ENCODE data around the gene SLFN14.
"Not testable (repeated sequence)": the region's sequence is repeated elsewhere in the genome, so short reads cannot be mapped to it uniquely, and the experiment has no call there.

The SLFN14 gene

DNA sequence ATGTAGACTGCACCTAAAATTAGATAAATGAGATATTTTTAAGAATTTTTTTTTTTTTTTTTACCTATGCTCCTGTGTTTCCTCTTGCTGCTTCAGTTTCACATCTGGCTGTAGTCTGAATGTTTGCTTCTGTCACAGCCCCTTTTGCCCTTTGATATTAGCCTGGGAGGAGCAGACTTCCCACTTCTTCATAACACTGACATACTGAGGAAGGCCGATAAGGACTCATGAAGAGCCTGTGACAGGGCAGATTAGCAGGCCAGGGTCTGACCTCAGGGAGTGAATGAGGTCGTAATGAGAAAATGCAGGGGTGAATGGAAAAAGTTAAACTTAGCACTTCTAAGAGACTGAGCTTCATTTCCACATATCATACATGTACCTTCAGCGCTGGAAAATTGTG lies at the start of gene SLFN14:
Gene SLFN14, minus strand, starts transcription at position 117 of the 400 bp plus-strand sequence. CDS start 2,757 bp downstream, outside the sequence.
- DNase-seq (ENCODE audit: low read depth in 2 of 2): no peak

DNA sequence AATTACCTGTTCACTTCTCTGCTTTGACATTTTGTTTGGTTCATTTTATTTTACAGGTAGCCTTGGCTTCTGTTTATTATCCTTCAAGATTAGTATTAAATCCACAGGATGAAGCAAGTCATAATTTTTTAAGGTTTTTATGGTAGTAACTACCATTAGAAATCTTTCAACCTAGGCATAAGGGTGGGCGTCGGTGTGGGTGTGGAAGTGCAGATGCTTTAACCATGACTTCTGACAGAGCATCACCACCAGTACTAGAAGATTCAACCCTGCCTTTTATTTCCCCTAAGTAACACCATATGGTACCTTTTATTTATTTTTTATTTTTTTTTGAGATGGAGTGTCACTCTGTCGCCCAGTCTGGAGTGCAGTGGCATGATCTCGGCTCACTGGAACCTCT lies 49.2 kb upstream of the SLFN14 start:
- no peak for DNase-seq (ENCODE audit: low read depth in 2 of 2)

DNA sequence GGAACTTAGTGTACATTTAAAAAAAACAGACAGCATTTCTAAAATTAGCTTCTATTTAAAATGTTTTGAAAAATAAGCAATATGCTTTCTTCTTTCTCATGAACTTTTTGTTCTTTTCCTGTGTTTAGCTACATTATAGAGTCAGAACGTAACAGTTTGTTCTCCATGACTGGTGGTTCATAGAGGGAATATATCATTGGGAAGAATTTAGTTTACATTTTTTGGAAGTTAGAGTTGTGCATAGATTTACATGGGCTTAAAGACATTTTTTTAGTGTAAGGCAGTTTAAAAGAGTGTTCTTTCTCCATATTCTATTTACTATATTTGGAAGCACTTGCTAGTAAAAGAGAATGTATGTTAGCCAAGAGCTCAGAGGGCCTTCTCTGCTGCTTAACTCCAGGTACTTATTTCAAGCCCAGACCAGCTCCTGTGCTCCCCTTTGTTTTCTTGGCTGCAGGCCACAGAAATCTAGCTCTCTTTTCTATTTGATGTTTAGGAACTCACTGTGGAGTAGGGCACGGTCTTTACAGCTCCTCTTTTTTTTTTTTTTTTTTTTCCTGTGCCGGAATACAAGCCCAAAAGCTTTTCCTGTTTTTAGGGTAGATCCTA lies 46.7 kb upstream of the SLFN14 start:
- DNase-seq (ENCODE audit: low read depth in 2 of 2): no peak

DNA sequence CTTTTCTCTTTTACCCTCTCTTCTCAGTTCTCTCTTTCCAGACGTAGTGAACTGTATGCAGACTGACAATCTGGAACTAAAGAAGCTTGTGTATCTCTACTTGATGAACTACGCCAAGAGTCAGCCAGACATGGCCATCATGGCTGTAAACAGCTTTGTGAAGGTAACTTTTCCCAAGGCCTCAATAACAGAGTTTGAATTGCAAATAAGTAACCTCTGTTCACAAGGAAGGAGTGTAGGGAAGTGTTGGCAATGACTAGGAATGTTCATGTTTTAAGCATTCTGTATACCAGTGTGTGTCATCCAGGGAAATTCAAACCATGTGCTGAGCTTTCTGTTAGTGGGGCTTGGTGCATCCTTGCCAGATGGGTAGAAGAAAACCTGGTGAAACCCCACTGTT lies 45.1 kb upstream of the SLFN14 start:
- DNase-seq (ENCODE audit: low read depth in 2 of 2): no peak

DNA sequence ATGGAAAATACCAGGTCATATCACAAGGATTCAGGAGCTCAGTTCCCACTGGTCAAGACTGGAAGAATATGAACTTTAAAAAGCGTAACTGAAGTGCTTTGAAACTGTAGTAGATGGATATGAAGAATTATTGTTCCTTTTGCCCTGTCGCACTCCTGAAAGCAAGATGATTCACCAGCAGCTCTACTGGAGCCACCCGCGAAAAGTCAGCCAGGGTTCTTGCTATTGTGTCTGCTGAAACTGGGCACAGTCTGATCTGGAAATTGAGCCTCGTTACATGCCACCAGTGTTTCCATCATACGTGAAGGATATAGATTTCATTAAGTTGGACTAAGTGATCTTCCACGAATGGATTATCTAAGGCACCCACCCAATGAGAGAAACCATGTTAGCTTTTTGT lies 43.1 kb upstream of the SLFN14 start:
- DNase-seq (ENCODE audit: low read depth in 2 of 2): no peak

DNA sequence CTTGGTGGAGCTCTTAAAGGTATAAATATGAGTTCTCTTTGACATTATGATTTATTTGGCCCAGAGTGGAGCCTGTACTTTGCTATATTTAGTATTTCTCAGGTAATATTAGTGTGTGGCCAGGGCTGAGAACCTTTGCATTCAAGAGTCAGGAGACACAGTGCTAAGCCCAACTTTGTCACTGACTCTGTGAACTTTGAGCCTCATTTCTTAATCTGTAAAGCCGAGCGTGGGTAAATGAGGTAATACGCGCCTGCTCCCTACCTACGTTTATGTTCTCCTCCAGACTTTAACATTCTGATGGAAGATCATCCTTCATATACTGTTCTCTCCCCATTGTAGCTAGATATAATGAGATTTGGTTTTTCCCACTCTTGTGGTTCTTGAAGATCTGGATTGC lies 37.0 kb upstream of the SLFN14 start:
- DNase-seq (ENCODE audit: low read depth in 2 of 2): no peak

DNA sequence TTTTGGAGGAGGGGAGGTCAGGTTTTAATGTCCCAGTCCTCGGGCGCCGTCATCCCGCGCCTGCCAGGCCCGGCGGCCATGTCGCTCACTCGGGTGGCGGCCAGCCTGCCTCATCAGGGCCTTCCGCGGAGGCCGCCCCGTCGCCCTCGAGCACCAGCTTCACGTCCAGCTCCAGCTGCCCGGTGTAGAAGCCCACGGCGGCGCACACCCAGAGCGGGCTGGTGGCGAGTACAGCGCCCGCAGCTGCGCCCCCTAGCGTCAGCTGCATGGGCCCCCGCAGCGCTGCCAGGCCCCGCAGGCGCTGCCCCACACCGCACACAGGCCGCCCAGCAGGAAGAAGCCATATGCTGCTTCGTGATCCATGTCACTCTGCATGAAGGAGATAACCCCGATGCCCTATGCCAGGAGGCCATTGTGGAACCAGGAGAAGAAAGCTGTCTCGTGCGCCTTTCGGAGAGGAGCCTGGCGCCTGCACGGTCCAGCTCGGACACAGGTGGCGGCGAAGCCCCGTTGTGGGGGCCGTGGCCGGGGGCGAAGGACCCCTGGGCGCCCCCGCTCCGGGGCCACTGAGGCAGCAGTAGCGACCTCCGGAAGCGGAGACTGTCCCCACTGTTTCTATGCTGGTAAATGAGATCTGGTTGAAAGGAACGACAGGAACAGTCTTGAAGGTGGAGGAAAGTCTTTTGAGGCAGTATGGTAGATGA lies 36.1 kb upstream of the SLFN14 start:
- DNase-seq (ENCODE audit: low read depth in 2 of 2): no peak

DNA sequence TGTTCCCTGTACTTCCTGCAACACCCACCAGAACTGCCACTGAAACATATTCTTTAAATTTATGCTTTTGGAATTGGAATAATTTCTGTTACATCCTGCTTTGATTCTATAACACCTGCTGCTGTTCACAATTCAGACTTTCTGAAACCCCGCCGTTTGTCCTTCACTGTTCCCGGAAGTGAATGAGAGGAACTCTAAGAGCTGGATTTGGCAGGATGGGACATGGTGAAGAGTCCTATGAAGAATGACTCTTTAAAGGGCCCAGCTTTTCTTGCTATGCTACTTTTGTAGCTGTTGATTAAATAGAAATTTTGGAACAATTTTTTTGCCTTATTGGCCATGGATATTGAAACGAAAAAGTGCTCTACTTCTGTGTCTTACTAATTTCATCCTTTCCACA lies 35.5 kb upstream of the SLFN14 start:
- DNase-seq (ENCODE audit: low read depth in 2 of 2): no peak

DNA sequence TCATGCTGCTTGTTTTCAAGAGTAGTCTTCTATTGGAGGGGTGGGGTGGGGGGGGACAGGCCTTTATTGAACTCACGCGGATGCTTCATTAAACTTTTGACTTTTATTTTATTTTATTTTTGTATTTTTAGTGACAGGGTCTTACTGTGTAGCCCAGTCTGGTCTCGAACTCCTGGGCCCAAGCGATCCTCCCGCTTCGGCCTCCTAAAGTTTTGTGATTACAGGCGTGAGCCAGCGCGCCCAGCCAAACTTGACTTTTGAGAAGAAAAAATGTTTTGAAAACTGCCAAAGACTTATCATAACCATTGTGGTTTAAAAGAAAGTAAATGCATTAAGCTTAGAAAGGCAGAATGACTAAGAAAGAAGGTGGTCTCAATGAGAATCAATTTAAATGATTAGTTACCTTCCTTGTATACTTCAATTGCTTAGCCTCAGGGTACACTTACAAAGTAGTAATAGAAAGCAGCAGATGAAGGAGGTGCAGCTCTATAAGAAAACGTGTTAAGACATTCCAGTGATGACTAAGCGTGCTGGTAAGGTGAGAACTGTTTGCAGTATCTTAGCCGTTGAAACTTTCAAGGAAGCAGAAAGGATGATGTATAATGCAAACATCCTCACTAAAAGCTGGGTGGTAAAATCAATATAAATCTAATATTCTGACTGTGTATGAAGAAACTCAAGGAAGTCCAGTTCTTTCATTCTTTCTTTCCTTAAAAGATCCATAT lies 27.7 kb upstream of the SLFN14 start:
- no peak for DNase-seq (ENCODE audit: low read depth in 2 of 2)

DNA sequence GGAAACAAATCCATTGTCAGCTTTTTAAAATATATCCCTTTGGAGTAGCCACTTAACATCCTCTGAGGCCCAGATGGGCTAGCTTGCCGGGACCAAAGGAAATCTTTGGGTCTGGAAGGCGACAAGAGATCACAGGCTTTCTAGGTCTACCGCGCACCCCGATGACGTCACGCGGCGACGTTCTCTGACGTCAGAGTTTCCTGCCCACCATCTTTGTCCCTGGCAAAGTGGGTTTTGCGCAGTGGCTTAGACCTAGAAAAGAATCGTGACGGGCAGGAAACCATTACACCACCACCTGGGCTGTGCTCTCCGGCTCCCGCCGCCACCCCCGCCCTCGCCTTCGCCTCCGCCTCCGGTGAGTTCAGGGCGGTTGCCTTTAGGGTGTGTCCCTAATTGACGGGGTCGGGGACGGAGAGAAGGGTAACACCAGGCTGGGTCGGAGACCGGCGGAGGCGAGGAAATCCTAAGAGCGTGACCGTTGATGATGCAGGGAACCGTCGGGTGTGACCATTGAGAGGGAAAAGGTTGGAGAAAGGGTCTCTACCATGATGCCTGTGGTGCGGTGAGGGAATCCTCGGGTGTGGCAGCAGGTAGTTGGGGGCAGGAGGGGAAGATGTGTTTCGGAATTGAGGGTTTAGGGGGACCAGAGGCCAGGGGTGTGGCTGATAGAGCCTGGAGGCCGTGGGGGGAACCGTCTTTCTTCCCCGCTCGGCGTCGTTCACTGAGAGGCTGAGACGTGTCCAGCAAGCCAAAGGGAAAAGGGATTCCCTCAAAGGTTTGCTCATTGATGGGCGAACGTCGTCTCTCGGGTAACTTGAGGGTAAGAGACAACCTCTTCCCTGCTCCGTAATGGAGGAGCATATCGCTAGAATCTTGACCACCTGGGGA lies 26.7 kb upstream of the SLFN14 start, which contains the start of gene AP2B1:
Gene AP2B1, plus strand, starts transcription at position 249 of the 888 bp plus-strand sequence. CDS start 6,709 bp downstream, outside the sequence.
- peak; percentile 88 to 92 for DNase-seq (ENCODE audit: low read depth in 2 of 2)

DNA sequence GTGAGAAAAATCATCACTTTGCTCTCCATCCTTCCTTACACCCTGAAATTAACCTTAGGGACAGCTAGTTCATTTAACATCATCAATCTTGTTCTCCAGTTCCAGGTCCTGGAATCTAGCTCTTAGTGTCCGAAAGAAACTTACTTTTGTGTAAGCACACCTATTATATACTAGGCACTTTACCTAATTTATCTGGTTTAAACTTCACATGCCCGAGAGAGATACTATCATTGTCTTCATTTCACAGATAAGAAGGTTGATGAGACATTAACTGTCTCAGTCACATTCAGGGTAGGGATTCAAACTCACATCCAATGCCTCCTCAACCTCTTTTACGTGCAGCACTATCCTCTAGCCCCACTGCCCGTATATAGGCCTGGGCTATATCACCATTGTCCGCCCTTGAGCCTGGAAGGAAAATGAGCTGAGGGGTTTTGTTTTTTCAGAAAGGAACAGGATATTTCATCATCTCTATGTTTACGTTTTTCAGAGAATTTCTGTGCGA lies 26.0 kb upstream of the SLFN14 start:
- no peak for DNase-seq (ENCODE audit: low read depth in 2 of 2)

DNA sequence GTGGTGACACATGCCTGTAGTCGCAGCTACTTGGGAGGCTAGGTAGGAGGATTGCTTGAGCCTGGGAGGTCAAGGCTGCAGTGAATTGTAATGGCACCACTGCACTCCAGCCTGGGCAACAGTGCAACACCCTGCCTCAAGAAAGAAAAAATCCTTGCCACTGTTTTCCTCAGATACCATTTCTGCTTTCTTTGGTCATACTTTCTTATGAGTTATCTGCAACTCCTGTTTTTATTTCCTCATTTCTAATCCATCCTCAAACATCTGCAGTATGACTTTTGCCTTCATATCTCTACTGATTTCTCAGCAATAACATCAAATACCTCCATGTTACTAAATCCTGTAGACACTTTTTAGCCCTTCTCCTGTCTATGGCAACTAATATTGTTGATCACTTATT lies 23.4 kb upstream of the SLFN14 start:
- DNase-seq (ENCODE audit: low read depth in 2 of 2): no peak

DNA sequence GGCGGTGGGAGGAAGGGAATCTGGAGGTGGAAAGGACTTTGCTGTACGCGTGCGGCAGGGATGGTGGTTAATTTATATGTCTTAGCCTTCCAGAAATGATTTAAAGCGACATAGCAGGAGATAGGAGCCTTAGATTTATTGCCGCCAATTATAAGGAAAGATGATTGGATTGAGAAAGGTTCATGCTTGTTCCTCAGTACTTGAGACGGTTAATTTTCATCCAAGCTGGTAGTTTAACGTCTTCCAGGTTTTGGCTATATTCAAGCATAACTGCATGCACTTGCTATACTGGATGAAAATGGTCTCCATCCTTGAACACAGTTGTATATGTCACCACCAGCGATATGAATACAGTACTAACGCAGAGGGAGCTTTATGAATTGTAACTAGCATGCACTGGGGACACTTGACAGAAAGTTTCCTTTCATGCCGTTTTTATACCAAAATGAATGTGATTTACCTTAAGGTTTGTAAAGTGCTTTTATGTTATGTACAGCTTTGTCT lies 18.4 kb upstream of the SLFN14 start:
- no peak for DNase-seq (ENCODE audit: low read depth in 2 of 2)

DNA sequence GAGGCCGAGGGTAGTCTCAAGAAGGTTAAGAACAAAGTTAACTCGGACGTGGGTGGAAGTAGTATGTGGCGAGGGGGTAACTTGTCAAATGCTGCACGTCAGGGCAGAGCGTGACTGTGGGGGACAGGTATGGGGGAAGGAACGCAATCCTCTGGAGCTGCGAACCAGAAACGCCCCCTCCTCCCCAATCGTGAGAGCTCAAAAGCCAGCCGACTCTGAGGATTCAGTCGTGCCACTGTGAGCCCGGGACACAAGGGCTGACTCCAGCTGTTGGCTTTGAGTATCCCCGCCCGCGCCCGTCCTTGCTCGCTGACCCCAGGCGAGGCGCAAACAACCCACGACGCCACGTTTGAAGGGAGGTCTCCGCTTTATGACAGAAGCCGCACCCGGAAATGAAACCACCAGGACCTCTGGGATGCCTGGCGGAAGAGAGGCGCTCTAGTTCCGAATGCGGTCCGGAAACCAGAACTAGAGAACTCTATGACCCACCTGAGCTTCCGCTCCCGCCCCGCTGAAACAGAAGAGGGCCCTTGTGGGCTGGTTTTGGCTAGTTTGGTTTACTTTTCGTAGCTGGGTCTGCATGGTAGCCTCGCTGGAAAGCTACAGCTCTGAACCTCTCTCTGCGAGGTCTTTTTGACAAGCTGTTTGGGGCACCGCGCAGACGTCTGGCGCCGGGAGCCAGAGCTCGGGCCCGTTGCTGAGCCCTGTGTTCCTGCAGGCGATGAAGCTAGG lies 17.7 kb upstream of the SLFN14 start, which contains the start of gene PEX12:
Gene PEX12, minus strand, starts transcription at position 375 of the 732 bp plus-strand sequence. CDS start 550 bp downstream, outside the sequence.
- peak; percentile 76 for DNase-seq (ENCODE audit: low read depth in 2 of 2)

DNA sequence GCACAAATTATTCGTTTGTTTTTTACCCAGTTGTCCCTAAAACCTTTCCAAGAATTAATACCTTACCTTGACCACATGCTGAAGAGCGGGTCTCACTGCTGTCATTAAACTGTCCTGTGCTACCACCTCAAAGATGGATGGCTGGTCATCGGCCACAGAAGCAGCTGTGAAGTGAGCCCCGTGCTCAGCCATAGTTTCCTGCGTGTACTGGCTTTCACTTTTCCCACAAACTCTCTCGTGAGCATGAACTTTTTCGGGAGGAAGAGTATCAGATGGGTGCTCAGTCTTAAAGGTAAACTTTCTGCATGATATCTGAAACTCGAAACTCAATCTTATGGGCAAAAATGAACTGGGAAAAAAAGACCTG lies 17.2 kb upstream of the SLFN14 start:
- DNase-seq (ENCODE audit: low read depth in 2 of 2): no peak

DNA sequence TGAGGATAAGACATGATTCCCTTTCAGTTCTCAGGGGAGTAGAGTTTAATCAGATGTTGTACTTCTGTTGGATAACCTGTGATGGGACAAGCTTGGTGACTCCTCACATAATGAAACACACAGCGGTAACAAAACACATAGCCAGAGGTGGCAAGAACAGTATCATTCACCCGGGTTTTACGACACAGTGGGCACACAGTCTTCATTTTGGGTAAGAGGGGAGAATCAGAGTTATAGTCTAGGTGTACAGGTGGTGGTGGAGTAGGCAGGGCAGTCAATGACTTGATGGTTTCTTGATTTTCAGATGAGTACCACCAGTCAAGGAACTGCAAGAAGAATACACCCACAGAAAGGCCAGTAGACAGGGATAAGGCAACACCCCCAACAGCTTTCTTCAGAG lies 15.1 kb upstream of the SLFN14 start:
- DNase-seq (ENCODE audit: low read depth in 2 of 2): no peak

DNA sequence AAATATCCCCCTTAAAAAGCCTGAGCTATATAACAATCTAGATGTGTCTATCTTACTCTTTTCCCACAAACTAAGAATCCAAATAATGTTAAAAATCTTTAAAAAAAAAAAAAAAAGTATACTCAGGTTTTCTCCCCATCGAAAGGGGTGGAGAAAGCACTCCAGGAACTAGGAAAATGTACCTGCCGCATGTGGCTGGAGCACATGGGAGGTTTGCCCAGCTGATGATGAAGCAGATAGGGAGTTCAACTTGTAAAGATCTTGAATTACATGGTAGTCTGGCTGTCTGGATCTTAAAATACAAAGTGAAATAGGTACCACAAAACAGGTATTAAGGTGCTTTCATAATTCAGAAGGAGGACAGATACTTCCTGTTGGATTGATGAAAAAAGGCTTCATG lies 8.8 kb upstream of the SLFN14 start:
- DNase-seq (ENCODE audit: low read depth in 2 of 2): no peak

DNA sequence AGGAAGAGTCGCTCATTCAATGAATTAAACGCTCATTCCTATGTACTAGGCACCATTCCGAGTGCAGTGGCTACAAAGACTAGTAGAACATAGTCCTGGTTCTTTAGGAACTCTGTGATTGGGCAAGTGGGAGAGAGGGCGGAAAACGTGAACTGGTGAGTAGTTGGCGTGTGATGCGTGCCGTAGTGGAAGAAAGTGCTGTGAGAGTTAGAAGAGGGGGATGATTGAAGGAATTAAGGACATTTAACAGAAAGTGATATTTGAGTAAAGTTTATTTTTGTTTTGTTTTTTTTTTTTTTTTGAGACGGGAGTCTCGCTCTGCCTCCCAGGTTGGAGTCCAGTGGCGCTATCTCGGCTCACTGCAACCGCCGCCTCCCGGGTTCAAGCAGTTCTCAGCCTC lies 7.9 kb upstream of the SLFN14 start:
- peak in 1 of 2 donors; percentile 42 for DNase-seq (ENCODE audit: low read depth in 2 of 2)

DNA sequence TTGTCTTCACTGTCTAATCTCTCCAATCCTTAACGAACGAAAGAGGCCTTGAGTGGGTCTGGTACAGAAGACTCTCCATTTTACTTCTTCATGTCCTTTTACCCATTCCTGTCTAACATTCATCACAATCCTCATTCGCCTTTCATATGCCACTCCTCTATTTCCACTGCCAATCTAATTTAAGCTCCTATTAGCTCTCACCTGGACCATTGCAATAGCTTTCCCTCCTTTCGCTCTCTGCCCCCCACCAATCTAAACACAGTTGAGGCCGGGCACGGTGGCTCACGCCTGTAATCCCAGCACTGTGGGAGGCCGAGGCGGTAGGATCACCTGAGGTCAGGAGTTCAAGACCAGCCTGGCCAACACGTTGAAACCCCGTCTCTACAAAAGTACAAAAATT lies 6.3 kb upstream of the SLFN14 start:
- no peak for DNase-seq (ENCODE audit: low read depth in 2 of 2)

DNA sequence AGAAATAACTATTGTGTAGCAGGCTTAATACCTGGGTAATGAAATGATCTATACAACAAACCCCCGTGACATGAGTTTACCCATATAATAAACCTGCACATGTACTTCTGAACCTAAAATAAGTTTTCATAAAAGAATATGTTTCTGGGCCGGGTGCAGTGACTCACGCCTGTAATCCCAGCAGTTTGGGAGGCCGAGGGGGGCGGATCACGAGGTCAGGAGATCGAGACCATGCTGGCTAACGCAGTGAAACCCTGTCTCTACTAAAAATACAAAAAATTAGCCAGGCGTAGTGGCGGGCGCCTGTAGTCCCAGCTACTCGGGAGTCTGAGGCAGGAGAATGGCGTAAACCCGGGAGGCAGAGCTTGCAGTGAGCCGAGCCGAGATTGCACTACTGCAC lies 2.6 kb upstream of the SLFN14 start:
- DNase-seq (ENCODE audit: low read depth in 2 of 2): not testable (repeated sequence)

Data from stimulated activated CD4-positive, alpha-beta T cell treated with anti-CD3 and anti-CD28 coated beads, Interleukin-15, amount 100 ng/mL, for 48 hours (primary cell).